ENCODE data around the gene DLEC1.

DNA sequence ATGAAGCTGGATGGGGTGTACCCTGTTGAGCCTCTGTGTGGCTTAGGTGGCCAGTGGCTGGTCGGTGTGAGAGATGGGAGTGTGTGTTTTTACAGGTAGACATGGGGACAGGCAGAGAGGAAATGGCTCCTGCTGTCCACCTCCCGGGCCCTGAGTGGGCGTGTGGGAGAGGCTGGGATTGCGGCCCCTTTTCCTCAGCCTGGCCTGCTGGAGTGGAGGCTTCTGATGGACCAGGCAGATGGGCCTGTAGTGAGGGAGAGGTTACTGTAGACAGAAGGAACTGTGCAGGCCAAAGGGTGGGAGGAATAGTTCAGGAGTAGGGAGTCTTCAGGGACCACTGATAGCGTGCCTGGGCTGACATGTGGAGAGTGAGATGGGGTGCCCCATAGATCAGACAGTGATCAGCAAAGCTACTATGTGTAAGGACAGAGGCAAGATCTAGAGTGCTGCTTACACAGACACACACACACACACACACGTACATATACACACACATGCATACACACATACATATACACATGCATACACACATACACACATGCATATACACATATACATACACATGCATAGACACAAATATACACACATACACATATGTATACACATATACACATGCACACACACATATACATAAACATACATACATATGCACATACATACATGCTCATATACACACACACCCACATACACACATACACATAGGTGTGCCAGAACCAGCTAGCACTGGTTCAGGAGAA, 71.5 kb downstream of the DLEC1 start:
- TF ChIP-seq, protein P1, sequence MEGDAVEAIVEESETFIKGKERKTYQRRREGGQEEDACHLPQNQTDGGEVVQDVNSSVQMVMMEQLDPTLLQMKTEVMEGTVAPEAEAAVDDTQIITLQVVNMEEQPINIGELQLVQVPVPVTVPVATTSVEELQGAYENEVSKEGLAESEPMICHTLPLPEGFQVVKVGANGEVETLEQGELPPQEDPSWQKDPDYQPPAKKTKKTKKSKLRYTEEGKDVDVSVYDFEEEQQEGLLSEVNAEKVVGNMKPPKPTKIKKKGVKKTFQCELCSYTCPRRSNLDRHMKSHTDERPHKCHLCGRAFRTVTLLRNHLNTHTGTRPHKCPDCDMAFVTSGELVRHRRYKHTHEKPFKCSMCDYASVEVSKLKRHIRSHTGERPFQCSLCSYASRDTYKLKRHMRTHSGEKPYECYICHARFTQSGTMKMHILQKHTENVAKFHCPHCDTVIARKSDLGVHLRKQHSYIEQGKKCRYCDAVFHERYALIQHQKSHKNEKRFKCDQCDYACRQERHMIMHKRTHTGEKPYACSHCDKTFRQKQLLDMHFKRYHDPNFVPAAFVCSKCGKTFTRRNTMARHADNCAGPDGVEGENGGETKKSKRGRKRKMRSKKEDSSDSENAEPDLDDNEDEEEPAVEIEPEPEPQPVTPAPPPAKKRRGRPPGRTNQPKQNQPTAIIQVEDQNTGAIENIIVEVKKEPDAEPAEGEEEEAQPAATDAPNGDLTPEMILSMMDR (IDR thresholded peaks at IDR 0.05) = no peak
- TF ChIP-seq POLR2A (IDR thresholded peaks at IDR 0.05) = no peak

All from suprapubic skin (tissue), 3 donors.